HG03439 (cell line): ENCODE data around the gene COL20A1.

Source experiments
- ATAC-seq: cut with Tn5 transposase; IDR thresholded peaks from one replicate; pipeline ENCODE4 v1.9.1; 2021; ENCODE audit warnings: mild to moderate bottlenecking, moderate library complexity; ENCODE audit not compliant: unreplicated experiment

COL20A1 gene

DNA sequence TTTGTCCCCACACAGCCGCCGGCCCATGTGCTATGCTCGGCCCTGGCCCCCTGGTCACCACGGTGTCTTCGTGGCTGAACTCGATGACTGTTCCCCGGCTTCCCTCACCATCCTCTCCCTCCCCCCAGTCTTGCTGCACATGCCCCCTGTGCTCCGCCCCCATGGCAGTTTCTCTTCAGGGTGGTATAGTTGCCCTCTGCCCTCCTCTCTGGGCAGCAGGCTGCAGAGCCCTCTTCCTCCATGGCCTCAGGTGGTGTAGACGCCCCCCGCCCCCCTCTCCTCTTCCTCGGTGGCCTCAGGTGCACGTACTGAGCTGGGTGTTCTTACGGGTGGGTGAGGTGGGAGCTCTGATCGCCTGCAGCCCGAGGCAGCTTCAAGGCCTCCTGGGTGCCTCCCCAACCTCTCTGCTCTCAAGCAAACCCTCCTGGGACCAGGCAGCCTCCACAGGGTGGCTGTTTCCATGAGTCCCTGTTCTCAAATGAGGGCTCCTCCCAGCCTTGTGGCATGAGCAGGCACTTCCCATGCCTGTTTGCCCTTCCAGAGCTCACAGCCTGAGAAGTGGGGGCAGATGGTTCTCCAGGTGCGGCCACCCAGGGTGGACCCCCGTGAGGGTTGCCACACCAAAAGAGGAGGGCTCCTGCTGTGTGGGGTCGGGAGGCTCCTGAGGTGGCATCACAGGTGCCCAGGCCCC lies 24.8 kb downstream of the COL20A1 start:
- ATAC-seq: no peak

GRCh38 chr20:63318391-63319163 lies 25.6 kb downstream of the COL20A1 start:
- ATAC-seq: no peak

DNA sequence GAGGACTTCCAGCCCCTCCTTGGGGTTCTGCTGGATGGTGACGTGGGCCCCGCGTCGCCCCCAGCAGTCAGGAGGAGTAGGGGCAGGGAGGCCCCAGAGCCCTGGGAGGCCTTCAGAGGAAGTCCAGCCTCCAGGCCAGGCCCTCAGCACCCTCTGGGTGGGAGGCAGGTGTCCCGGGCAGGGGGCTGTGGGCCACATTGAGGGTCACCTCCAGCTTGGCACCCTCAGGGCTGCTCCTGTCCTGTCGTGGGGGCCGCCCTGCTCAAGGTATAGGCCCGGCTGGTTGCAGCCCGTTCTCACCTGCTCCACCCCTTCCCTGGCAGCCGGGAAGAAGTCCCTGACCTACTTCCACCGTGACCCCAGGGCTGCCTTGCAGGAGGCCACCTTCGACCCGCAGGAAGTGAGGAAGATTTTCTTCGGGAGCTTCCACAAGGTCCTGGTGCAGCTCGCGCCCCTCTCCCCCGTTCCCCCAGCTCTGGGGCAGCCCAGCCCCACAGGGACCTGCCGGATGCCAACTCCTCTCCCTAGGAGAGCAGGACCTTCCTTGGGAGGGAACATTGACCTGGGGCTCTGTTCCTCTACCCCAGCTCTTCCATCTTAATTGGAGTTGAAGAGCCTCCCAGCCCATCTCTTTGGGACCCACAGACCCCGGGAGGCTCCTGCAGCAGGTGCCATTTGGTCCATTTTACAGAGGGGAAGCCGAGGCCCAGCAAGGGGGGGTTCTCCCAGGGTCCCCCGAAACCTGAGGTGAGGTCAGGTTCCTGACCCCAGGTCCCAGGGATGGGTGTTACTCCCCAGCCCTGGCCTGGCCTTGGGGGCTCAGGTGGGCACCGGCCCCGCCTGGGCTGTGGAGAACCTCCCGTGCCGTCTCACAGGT lies 26.4 kb downstream of the COL20A1 start:
- ATAC-seq: no peak

GRCh38 chr20:63320041-63320511 lies 27.1 kb downstream of the COL20A1 start:
- no peak for ATAC-seq

- ATAC-seq: no peak
These were observed 27.7 kb downstream of the COL20A1 start for GRCh38 chr20:63320616-63321147.

GRCh38 chr20:63321148-63321831 lies 28.3 kb downstream of the COL20A1 start:
- no peak for ATAC-seq

DNA sequence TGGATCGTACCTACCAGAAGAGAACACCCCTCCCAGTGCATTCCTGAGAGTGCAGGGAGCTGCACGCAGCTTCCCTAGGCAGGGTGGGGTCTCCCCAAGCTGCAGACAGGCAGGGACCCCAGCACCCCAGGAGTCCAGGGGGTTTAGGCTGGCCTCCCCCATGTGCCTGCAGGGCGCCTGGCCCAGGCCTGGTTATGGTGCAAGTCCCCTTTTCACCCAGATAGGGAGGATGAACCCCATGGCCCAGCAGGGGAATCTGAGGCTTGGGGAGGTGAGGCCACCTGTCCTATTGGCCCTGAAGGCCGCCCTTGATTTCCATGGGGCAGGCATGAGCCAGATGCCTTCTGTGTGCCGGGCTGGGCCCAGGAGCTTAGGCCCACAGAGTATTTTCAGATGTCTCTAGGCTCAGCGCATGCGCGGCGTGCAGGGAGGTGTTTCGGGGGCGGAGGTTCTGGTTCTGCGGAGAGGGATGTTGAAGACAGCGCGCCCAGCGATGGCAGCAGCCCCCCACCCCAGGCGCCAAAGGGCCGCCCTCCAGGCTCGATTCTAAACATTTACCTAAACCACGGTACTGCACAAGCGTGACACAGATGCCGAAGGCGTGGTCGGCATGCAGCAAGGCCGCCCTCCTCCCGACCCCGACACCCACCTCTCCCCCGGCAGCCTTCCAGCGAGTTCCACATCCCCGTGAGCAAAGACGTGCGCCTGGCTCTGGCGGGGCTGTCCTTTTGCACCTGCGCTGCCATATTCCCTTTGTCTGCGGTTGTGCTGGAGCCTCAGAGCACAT lies 29.4 kb downstream of the COL20A1 start:
- no peak for ATAC-seq

DNA sequence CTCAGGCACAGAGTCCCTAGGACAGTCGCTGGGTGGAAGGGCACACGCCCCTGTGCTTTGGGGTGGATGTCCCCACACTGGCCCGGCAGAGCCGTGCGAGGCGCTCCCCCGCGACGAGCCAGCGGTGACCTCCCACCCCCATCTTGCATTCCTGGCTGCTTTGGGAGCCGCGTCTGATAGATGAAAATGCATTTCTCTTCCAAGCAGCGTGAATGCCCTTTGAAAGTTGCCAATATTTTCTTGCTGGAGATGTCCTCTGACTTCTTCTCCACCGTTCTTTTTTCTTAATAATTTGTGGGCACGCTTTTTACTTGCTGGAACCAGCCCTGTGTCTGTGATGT lies 29.9 kb downstream of the COL20A1 start:
- ATAC-seq: no peak

DNA sequence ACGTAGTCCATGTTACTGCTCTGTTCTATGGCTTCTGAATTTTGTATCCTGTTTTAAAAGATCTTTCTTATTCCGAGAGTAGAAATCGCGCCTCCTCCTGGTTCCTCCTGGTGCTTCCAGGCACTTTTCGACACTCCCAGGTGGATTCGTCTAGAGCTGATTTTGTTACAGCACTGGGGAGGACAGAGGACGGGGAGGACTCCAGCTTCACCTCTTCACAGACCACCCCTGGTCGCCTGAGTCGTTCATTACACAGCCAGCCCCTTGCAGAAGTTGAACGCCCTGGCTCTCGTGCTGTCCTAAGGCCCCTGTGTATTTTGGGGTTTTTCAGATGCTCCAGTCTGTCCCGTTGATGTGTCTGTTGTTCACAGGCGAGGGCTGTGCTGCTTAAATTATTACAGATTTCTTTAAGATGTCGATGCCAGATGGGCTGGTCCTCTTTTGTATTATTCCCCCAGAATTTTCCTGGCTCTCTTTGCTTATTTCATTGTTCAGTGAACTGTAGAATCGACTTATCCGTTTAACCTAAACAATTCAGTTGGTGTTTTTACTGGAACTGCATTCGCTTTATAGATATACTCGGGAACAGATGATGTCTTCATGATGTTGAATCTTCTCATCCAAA lies 30.5 kb downstream of the COL20A1 start:
- no peak for ATAC-seq

DNA sequence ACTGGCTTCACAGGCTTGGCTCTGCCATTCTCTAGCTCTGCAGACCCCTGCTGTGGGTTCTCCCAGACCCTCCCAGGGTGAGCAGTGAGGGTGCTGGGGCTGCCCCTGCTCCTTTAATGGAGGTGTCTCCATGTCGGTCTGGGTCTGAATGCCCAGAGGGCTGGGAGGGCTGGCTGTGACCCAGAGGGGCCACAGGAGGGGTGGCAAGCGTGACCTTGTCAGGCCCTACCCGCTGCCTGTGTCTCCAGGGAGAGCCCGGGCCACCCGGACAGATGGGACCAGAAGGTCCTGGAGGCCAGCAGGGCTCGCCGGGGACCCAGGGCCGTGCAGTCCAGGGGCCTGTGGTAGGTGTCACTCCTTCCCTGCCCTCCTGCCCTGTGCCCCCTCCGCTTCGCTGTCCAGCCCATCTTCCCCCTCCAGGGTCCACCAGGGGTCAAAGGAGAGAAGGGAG lies 32.1 kb downstream of the COL20A1 start:
- no peak for ATAC-seq

DNA sequence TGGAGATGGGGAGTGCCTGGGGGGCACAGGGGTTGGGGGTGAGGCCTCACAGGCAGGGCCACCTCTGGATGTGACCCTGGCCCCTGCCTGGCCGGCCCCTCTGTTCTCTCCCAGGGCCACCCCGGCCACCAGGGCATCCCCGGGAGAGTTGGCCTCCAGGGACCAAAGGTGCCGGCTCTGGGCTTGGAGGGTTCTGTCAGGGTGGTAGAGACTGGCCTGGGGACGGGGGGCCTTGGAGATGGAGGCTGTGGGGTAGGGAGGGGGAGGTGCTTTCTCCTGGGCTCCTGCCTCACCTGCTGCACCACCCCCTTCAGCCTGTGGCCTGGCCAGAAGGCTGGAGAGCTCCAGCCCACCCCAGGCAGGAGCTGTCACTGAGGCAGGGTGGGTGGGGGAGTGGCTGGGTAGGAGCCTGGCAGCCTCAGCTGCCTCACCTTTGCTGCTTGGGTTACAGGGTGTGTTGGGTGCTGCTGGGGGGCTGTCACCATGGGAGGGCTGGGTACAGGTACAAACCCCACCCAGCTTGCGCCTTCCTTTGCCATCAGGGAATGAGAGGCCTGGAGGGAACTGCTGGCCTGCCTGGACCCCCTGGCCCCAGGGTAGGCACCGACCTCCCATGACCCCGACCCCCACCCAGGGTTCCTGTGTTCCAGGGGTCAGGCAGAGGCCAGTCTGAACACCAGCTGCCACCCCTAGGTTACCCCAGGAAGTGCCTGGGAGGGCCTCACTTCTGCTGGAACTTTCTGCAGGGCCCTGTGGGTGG lies 32.7 kb downstream of the COL20A1 start:
- ATAC-seq: no peak

DNA sequence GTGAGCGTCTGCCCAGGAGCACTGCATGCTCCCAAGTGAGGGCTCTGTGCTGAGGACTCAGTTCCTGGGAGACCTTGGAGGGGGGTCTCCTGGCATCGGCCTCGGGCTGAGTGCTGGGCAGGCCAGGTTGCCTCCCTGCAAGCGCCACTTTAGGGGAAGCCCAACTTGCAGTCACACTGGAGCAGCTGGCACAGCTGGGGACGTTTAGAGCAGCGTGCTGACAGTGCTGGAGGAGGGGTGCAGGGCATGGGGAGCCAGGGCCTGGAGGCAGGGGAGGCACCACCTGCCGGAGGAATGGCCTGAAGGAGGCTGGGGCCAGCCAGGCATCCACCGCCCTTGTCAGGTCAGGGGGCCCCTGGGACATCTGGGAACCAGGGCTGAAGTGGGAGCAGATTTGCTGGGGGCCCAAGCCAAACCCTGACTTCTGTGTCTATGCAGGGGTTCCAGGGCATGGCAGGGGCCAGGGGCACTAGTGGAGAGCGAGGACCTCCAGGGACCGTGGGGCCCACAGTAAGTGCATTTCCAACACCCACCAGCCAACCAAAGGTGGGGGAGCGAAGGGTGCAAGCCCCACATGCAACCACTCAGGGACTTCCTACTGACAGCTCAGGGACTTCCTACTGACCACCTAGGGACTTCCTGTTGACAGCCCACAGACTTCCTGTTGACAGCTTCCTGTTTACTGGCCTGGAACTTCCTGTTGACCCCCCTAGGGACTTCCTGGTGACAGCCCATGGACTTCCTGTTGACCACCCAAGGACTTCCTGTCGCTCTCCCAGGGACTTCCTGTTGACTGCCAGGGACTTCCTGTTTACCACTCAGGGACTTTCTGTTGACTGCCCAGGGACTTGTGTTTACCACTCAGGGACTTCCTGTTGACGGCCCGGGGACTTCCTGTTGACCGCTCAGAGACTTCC lies 33.6 kb downstream of the COL20A1 start:
- ATAC-seq: no peak

GRCh38 chr20:63327231-63327745 lies 34.3 kb downstream of the COL20A1 start:
- ATAC-seq: no peak

DNA sequence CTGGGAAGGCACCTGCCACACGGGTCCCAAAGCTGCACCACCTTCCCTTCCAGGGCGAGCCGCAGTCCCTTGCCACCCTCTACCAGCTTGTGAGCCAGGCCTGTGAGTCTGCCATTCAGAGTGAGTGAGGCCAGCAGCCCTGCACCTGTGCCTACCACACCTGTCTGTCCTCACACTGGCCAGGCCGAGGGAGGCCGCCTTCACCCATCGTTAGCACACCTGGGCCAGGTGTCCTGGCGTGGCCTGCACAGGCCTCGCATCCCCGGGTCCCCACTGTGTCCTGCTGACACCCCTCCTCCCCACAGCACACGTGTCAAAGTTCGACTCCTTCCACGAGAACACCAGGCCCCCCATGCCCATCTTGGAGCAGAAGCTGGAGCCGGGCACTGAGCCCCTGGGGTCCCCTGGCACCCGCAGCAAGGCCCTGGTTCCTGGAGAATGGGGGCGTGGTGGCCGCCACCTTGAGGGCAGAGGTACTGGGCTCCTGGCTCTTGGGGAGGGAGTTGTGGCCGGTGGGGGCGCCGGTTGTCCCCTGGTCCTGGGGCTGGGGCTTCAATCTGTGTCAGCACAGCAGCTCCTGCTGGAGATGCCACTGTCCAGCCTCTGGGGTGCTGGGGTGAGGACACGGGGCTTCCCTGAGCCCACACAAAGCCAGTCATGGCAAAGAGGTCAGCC lies 35.2 kb downstream of the COL20A1 start:
- no peak for ATAC-seq

DNA sequence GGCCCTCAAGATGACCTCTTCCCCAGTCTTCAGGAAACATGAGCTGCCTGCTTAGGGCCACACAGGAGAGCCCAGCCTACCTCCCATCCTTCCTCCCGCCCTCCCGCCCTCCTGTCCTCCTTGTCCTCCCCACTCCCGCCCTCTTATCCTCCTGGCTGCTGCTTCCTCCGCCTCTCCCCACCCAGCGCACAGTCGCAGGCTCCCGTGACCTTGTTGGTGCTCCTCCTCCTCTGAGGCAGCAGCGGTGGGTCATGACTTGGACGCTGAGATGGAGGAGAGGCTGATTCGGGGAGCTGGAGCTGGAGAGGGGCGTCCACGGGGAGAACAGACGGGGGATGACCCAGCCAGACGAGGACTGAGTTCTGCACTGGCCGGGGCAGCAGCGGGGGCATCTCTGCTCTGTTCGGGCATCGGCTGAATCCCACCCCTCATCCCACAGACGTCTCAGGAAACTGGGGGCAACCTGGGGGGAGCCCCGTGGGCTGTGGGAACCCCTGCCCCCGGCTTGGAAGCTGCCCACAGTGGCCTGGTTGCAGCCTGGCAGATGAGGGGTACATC lies 35.8 kb downstream of the COL20A1 start:
- no peak for ATAC-seq

DNA sequence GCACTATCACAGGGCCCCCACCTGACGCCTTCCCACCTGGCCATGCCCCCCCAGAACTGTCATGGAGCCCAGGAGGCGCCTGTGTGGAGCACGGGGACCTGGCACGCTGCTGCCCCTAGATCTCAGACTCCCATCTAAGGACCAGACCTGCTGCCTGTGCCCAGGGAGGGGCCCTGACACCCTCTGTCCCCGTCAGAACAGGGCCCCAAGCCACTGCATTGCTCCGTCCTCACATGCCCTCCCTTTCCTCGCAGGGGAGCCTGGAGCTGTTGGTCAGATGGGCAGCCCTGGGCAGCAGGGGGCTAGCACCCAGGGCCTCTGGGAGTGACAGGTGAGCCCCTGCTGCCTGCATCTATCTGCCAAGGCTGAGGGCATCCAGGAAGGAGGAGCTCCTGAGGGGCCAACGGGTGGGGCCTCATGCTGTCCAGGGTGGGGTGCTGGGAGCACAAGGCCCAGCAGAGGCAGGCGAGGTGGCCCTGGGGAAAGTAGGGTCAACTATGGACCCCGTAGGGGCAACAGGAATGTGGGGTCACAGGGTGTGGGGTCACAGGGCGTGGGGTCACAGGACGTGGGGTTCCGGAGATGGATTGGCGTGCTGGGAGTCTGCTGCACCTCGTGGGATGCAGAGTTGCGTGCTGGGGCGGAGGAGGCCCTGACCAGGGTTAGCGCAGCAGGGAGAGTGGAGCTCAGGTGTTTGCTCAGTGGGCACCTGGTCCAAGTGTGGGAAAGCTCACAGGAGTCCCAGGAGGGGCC lies 36.5 kb downstream of the COL20A1 start:
- ATAC-seq: no peak
